HCT116 (cell line): ENCODE results near the gene SLIT1. TPM values are rescaled to one million over a fixed set of nuclear protein-coding genes. Genes with fewer than 3 reads are reported as not detected.

Source experiments
- ATAC-seq: fragments of 200-7000 bp; cut with Tn5 transposase; 2 replicates; pipeline ENCODE4 v1.9.1; 2020; ENCODE audit warnings: mild to moderate bottlenecking, moderate library complexity
- BruUV-seq: library from RNA; stranded (reverse); fragments of 400-500 nt; replicated peaks from 2 replicates; lab custom pipeline; 2021; lab: Mats Ljungman, UMichigan
- CTCF ChIA-PET: fragments of 300-600 bp; sonication (Branson Sonifier 250); formaldehyde crosslinking; loops from one replicate; lab custom pipeline; 2021; ENCODE audit warnings: antibody characterized with exemption; lab: Charles Lee
- POLR2A ChIA-PET: fragments of 300-600, 350-600 bp; sonication (Branson Sonifier 250); formaldehyde crosslinking; loops from one replicate; lab custom pipeline; 2021; ENCODE audit warnings: antibody characterized with exemption; lab: Charles Lee
- RAD21 ChIA-PET, 2 experiments: fragments of 300-600 bp; sonication (Branson Sonifier 250); formaldehyde crosslinking; loops; one replicate each; lab custom pipeline; 2023; ENCODE audit warnings: low total read pairs in 2 of 2; ENCODE audit not compliant: uncharacterized antibody in 2 of 2, unreplicated experiment in 2 of 2, low non-redundant PET in 1 of 2; lab: Charles Lee
- DNase-seq: peaks from one replicate; pipeline ENCODE4 v3.0.0-alpha.2; 2010; ENCODE audit warnings: low read depth, low spot score
- H2AFZ ChIP-seq: fragments of 200-600 bp; shearing (Covaris generic), sonication (generic); 2 replicates; pipeline ENCODE4 v1.6.1; 2017; ENCODE audit warnings: low read depth, mixed run types, mixed read lengths, antibody characterized with exemption, low read length; ENCODE audit not compliant: poor library complexity, severe bottlenecking
- H3K27ac ChIP-seq: 2 replicates; pipeline ENCODE4 v1.5.1; 2012; ENCODE audit warnings: low read depth, low read length
- H3K27me3 ChIP-seq: fragments of 200-600 bp; sonication (generic); 2 replicates; pipeline ENCODE4 v1.6.1; 2016; ENCODE audit warnings: mixed run types, low read length, mixed read lengths; ENCODE audit not compliant: insufficient read depth
- H3K36me3 ChIP-seq, 2 experiments: fragments of 200-500 bp in 1 of 2; fragments of 200-600 bp in 1 of 2; sonication (Bioruptor generic) in 1 of 2; sonication (generic) in 1 of 2; 2 replicates each; pipeline versions ENCODE4 v1.5.1 to v1.6.1; 2014 to 2016; ENCODE audit warnings: low read length in 2 of 2, inconsistent platforms in 1 of 2, mixed read lengths in 1 of 2, mixed run types in 1 of 2; ENCODE audit not compliant: insufficient read depth in 2 of 2, control insufficient read depth in 1 of 2
- H3K4me1 ChIP-seq, 2 experiments: fragments of 200-600 bp in 1 of 2; sonication (generic) in 1 of 2; 2 replicates each; pipeline versions ENCODE4 v1.5.1 to v1.6.1; 2012 to 2017; ENCODE audit warnings: low read length in 2 of 2, inconsistent platforms in 1 of 2, mild to moderate bottlenecking in 1 of 2, mixed read lengths in 1 of 2, mixed run types in 1 of 2, moderate library complexity in 1 of 2; ENCODE audit not compliant: insufficient read depth in 2 of 2, control insufficient read depth in 1 of 2
- H3K4me2 ChIP-seq: fragments of 200-600 bp; sonication (generic); 2 replicates; pipeline ENCODE4 v1.6.1; 2017; ENCODE audit warnings: mixed run types, low read length, mixed read lengths
- H3K4me3 ChIP-seq, 2 experiments: fragments of 200-600 bp in 1 of 2; sonication (generic) in 1 of 2; replicated peaks in 1 of 2; 2 replicates each; pipeline ENCODE4 v1.5.1; 2011 to 2016; ENCODE audit warnings: low read length in 2 of 2, control low read depth in 1 of 2, low read depth in 1 of 2, mild to moderate bottlenecking in 1 of 2, mixed read lengths in 1 of 2, mixed run types in 1 of 2
- H3K79me2 ChIP-seq: fragments of 200-600 bp; sonication (generic); 2 replicates; pipeline ENCODE4 v1.6.1; 2017; ENCODE audit warnings: mild to moderate bottlenecking, mixed run types, low read length, moderate library complexity, mixed read lengths; ENCODE audit not compliant: insufficient read depth
- H3K9ac ChIP-seq: fragments of 200-600 bp; sonication (generic); 2 replicates; pipeline ENCODE4 v1.6.1; 2016; ENCODE audit warnings: low read length, mixed read lengths
- H3K9me2 ChIP-seq: fragments of 200-600 bp; sonication (generic), shearing (Covaris generic); 2 replicates; pipeline ENCODE4 v1.6.1; 2017; ENCODE audit warnings: mixed run types, mild to moderate bottlenecking, moderate library complexity; ENCODE audit not compliant: insufficient read depth
- H3K9me3 ChIP-seq, 2 experiments: fragments of 200-500 bp in 1 of 2; fragments of 200-600 bp in 1 of 2; sonication (Bioruptor generic) in 1 of 2; sonication (generic) in 1 of 2; 2 replicates each; pipeline ENCODE4 v1.6.1; 2014 to 2017; ENCODE audit warnings: low read length in 2 of 2, mixed read lengths in 2 of 2, inconsistent platforms in 1 of 2, low read depth in 1 of 2, mild to moderate bottlenecking in 1 of 2, mixed run types in 1 of 2, moderate library complexity in 1 of 2; ENCODE audit not compliant: control insufficient read depth in 1 of 2, insufficient read depth in 1 of 2
- H4K20me1 ChIP-seq: fragments of 200-600 bp; sonication (generic), shearing (Covaris generic); 2 replicates; pipeline ENCODE4 v1.6.1; 2017; ENCODE audit warnings: mixed run types, mild to moderate bottlenecking, moderate library complexity; ENCODE audit not compliant: insufficient read depth
- ATF3 ChIP-seq: IDR thresholded peaks from 2 replicates; pipeline ENCODE4 v1.6.1; 2012
- EZH2 ChIP-seq: fragments of 200-600 bp; sonication (generic); IDR thresholded peaks from 2 replicates; pipeline ENCODE4 v1.6.1; 2017; ENCODE audit warnings: antibody characterized with exemption, mixed run types
- EZH2phosphoT487 ChIP-seq: fragments of 200-600 bp; IDR thresholded peaks from 2 replicates; pipeline ENCODE4 v1.6.1; 2018; ENCODE audit warnings: antibody characterized with exemption, borderline replicate concordance
- FOSL1 ChIP-seq: IDR thresholded peaks from 2 replicates; pipeline ENCODE4 v1.6.1; 2012; ENCODE audit warnings: low read depth
- MAX ChIP-seq: IDR thresholded peaks from 2 replicates; pipeline ENCODE4 v1.6.1; 2012
- POLR2A ChIP-seq: IDR thresholded peaks from 2 replicates; pipeline ENCODE4 v1.7.0; 2011; ENCODE audit warnings: borderline replicate concordance; ENCODE audit not compliant: insufficient read depth, insufficient read length; ENCODE audit errors: extremely low read depth
- RAD21 ChIP-seq: IDR thresholded peaks from 2 replicates; pipeline ENCODE4 v1.6.1; 2012; ENCODE audit warnings: low read depth, mild to moderate bottlenecking
- SIN3A ChIP-seq: IDR thresholded peaks from 2 replicates; pipeline ENCODE4 v1.6.1; 2012; ENCODE audit warnings: low read depth
- SP1 ChIP-seq: IDR thresholded peaks from 2 replicates; pipeline ENCODE4 v1.6.1; 2012; ENCODE audit warnings: low read depth
- TCF7L2 ChIP-seq: IDR thresholded peaks from 2 replicates; pipeline ENCODE4 v1.7.0; 2011; ENCODE audit warnings: borderline replicate concordance, inconsistent platforms; ENCODE audit not compliant: insufficient read depth, insufficient read length; ENCODE audit errors: extremely low read depth
- YY1 ChIP-seq: IDR thresholded peaks from 2 replicates; pipeline ENCODE4 v1.6.1; 2011; ENCODE audit warnings: low read length, low read depth, moderate library complexity, mild to moderate bottlenecking; ENCODE audit not compliant: insufficient replicate concordance; ENCODE audit errors: extremely low read depth
- ZBTB33 ChIP-seq: IDR thresholded peaks from 2 replicates; pipeline ENCODE4 v1.6.1; 2011; ENCODE audit warnings: mild to moderate bottlenecking, low read length, moderate library complexity; ENCODE audit not compliant: insufficient replicate concordance; ENCODE audit errors: extremely low read depth
- intact Hi-C: fragments of 100-400 bp; cut with micrococcal nuclease; formaldehyde crosslinking; loops from 2 replicates; pipeline ENCODE4 v1.10.0; 2022
- total RNA-seq: library from RNA; stranded (reverse); gene quantifications from one replicate; pipeline ENCODE4 v1.2.1, GENCODE V29; 2021; ENCODE audit not compliant: unreplicated experiment

Gene SLIT1
- total RNA-seq, 1 experiment from 2014 or later: 0.42 TPM

GRCh38 chr10:97224483-97225435 lies 39.0 kb upstream of the SLIT1 start:
- no peaks in the 10 kb centered on the region for H3K9me2 ChIP-seq
- H2AFZ ChIP-seq: no peak overlapping the region
- RAD21 ChIA-PET: no interaction called here
- no peak for DNase-seq
- no peaks in the 10 kb centered on the region for H3K4me1 ChIP-seq
- POLR2A ChIA-PET: no interaction called here
- H3K36me3 ChIP-seq: 0 out of 4 replicates have a peak, but pooled peaks cover 2 to 14% of the 10 kb centered on the region in 2 experiments
- no peak for ATAC-seq
- H3K4me2 ChIP-seq: no peak overlapping the region
- CTCF ChIA-PET: interaction anchor here (1.0 kb wide), 1 partner anchor 14 kb away, joined by 4 read pairs; no protein-coding TSS in a partner anchor
- intact Hi-C loops: no loop called here
- no peaks in the 10 kb centered on the region for H3K27me3 ChIP-seq
- H3K27ac ChIP-seq: no peak overlapping the region
- no peak overlapping the region for H3K4me3 ChIP-seq
- BruUV-seq: no TSS peak
- TF ChIP-seq TCF7L2 (no peak), MAX (no peak), ATF3 (no peak), FOSL1 (no peak), EZH2 (no peak), ZBTB33 (no peak), RAD21 (no peak), POLR2A (no peak), YY1 (no peak), SIN3A (no peak), SP1 (no peak), EZH2phosphoT487 (no peak)
- H3K9ac ChIP-seq: no peak overlapping the region
- no peaks in the 10 kb centered on the region for H4K20me1 ChIP-seq
- no peaks in the 10 kb centered on the region for H3K79me2 ChIP-seq
- no peaks in the 10 kb centered on the region for H3K9me3 ChIP-seq
